K562 treated with DMSO at 1 percent for 24 hours (cell line): ENCODE results near the gene SSX2B. TPM values are rescaled to one million over a fixed set of nuclear protein-coding genes. Genes with fewer than 3 reads are reported as not detected.

Experiments used
- total RNA-seq: library from RNA; unstranded; fragments of 300-600 nt; gene quantifications from 2 replicates; pipeline ENCODE4 v1.2.3, GENCODE V29; 2022; ENCODE audit warnings: low read depth; ENCODE audit not compliant: insufficient read depth

The SSX2B gene
- 43.4 and 75.0 TPM in 2 replicates for total RNA-seq

GRCh38 chrX:52750952-52751351, at the start of gene SSX2B:
Gene SSX2B, plus strand, starts transcription at chrX:52751252. Its CDS starts 1,429 bp downstream, at chrX:52752681.

GRCh38 chrX:52707078-52707477, 44.0 kb upstream of the SSX2B start, which contains the start of gene SSX2:
Gene SSX2, minus strand, starts transcription at chrX:52707178. Its CDS starts 1,429 bp downstream, at chrX:52705749.

GRCh38 chrX:52797327-52797726, 46.3 kb downstream of the SSX2B start, which contains the start of gene SPANXN5:
Gene SPANXN5, minus strand, starts transcription at chrX:52797427. Its CDS starts 79 bp downstream, at chrX:52797348.

Other genes starting within 250 kb of the SSX2B start
- gene XAGE1B, start 234.2 kb upstream of the SSX2B start, total RNA-seq = 19.5 and 92.8 TPM in 2 replicates
- gene SSX7, start 96.4 kb upstream of the SSX2B start, total RNA-seq = not detected in 2 replicates
- 31.4 and 65.8 TPM in 2 replicates for gene SSX2, start 44.1 kb upstream of the SSX2B start, total RNA-seq
- not detected in 2 replicates for gene SPANXN5, start 46.2 kb downstream of the SSX2B start, total RNA-seq
- gene XAGE5, start 60.0 kb downstream of the SSX2B start, total RNA-seq = not detected in 2 replicates
- not detected in 2 replicates for gene XAGE3, start 116.8 kb downstream of the SSX2B start, total RNA-seq
- 12.7 and 14.6 TPM in 2 replicates for gene FAM156B, start 146.1 kb downstream of the SSX2B start, total RNA-seq
- gene FAM156A, start 207.3 kb downstream of the SSX2B start, total RNA-seq = 4.8 and 4.9 TPM in 2 replicates